IPS-NIHi11 (cell line): Measurements from ENCODE around the gene ABCA4.

Source experiments
- DNase-seq: peaks from one replicate; pipeline ENCODE4 v3.0.0; 2012; ENCODE audit warnings: mixed read lengths, low spot score

Gene ABCA4

DNA sequence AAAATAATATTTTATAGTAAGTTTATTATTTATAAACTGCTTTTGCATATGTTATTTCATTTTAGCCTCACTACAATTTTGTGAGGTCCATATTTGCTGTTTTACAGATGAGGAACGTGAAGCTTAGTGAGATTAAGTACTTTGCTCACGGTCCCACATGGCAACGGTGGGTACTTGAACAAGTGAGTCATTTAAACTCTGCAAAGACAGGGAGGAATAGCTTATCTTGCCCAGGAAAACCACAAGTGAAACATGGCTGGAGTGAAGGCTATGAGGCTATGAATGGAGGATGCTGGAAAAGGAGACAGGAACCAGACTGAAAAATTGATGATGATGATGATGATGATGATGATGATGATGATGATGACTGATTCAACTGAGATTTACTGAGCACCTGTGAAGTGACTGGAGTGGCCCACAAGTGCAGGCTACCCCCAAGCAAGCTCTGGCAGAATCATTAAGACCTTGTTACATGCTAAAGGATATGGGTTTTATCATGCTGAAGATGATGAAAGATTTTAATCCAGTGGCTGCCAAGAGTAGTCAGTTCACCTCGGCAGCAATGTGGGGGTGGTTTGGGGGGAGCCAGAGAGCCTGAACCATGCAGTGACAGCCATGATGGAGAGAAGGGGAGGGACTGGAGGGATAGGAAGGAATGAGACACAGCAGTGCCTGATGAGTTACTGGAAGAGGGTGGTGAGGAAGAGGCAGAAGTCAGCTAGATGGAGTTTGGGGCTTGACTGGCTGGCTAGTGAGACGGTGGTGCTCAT, 1.4 kb upstream of the ABCA4 start:
- DNase-seq, result no peak

DNA sequence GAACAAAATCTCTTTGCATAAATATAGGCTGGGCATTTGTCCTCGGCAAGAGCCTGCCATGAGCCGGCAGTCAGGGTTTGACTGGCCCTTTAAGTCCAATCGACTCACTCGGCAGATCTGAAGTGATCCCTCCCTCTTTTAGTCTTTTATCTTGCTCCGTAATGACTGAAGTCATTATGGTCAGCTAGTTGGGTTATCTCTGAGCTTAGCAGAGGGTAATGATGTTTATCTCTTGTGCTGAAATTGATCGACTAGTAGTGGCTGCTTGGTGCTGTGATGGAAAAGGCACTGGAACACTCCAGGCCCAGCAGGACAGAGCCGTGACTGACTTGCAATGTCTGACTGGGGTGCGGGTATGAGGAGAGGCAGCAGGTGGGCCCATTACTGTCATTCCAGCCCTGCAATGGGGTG, 468 bp upstream of the ABCA4 start:
- no peak for DNase-seq

DNA sequence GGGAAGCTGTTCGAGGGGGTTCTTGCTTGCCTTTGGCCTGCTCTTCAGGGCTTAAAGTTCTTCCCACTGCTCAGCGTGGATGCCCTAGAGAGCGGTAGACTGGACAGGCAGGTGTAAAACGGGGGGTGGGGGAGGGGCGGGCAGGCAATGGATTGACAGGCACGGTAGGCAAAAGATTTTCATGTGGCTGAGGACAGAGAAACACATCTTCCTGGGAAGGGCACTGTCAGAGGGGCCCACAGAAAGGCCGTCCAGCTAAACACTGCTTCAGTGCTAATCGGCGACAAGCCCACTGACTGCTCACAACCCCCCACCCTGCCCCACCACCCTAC, 412 bp downstream of the ABCA4 start:
- DNase-seq, result no peak

DNA sequence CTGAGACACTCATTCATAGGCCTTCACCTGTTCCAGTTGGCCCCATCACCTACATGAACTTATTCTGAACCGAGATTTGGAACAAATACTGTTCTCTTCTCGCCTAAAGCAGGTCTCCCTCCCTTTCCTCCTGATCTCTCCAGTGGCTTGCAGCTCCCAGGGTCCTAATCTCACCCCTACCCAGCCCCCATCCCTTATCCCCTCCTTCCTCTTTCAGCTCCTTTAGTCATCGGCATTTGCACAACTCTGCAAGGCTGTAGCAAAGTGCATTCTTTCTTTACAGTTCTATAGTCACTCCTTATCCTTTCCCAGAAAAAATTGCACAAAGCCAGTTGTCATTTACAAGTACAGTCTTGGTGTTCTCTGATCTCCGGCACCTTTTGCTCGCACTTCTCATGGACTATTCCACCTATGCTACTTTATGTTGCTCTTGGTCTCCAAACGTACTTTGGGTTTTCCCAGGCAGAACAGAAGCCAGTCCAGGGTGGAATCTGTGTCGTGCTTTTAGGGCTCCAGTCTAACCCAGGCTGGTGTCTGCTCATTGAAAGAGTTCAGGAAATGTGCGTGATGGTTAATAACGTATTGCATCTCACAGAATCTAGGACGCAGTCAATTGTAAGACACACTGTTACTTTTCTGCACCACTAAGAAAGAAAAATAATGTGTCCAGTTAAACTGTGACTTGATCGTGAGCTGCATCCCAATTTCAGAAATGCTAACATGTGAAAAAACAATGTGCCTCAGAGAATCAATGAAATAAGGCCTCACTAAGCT, 965 bp downstream of the ABCA4 start:
- no peak for DNase-seq

DNA sequence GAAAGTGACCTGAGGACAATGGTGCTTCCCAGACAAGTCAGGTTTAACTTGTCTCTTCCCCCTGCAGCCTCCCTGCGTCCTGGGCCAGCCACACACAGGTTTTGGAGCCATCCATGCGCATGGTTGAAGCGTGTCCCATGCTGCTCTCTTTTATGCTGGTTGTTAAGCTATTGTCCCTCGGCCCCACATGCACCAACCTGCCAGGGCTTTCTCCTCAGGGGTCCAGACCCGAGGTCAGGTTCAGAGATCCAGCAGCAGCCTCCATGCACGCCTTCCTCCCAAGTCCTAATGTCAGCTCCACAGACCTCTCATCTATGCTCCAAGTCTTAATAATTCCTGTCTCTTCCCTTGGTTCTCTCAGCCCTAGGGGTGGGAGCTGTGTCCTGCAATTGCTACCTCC, 1.6 kb downstream of the ABCA4 start:
- no peak for DNase-seq

DNA sequence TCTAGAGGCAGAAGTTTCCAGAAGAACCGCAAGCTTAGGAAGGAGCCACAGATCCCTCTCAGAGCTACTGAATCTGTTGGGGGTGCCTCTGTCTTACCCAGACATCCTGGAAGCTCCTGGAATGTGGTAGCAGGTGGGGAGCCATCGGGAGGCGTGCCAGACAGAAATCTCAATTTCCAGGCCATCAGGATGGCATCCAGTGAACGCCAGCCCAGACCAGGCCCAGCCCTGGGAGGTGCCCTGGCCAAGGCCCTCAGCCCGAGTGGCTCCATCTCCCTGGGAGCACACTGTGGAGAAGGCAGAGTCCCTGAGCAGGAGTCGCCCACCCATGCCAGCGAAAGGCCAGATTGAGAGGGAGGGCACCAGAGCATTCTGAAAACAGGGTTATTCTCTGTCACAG, 2.5 kb downstream of the ABCA4 start:
- DNase-seq, result no peak

DNA sequence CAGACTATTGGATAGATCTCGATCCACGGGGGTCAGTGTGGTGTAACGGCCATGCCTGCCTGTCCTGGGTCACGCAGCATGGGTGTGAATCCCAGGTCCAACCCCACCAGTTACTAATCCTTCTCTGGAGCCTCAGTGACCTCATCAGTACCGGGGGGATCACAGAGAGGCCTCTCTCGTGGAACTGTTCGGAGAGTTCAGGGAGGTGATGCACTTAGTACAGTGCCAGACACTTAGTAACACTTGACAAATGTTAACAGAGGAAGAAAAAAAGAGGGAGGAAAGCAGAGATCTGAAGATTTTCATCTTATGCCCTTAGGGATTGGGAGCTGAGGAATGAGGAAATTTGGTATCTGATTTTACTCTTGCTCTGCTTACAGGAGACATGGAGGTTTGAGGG, 2.9 kb downstream of the ABCA4 start:
- DNase-seq, result no peak

DNA sequence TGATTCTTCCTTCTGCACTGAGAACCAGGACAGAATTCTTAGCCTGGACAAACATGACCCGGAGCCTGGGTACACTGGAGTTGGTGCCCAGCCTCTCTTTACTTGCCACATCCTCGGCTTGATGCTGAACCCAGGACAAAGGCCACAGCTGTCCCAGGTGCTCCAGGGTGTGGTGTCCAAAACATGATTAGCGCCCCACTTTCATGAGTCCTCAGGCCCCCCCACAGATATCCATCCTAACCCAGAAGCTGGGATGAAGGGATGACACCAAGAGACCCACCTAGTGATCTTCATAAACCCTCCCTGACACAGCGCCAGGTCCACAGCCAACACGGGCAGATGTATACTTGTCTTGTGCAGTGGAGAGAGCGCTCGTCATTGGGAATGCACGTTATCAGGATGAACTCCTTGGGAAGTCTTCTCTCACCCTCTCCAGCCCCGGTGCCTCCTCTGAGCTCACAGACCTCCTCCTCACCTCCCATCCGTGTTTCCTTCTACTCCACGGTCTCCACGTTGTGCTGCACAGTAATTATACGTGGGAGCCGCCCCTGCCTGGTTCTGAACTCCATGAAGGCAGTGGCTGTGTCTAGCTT, 3.6 kb downstream of the ABCA4 start:
- no peak for DNase-seq

DNA sequence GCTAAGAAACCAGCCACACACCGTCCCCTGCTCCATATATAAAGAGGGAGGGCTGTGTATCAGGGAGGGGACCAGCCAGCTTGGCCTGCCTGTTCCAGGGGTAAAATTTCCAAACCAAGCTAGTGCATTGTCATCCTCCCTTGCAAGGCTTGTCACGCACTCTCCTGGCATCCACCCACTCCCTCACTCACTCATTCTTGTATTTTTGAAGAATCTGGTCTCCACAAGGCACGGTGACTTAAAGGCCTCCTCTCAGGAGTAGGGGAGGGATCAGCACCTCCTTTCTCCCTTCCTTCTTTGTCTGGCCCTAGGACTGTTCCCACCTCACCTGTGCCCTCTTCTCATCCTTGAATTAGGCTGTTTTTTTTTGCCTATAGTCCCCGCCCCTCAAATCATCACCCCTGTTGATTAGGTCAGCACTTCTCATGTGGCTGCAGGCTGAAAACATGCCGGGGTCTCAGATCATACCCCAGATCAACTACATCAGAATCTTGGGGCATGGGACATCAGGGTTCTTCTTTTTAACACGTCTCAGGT, 5.0 kb downstream of the ABCA4 start:
- no peak for DNase-seq

DNA sequence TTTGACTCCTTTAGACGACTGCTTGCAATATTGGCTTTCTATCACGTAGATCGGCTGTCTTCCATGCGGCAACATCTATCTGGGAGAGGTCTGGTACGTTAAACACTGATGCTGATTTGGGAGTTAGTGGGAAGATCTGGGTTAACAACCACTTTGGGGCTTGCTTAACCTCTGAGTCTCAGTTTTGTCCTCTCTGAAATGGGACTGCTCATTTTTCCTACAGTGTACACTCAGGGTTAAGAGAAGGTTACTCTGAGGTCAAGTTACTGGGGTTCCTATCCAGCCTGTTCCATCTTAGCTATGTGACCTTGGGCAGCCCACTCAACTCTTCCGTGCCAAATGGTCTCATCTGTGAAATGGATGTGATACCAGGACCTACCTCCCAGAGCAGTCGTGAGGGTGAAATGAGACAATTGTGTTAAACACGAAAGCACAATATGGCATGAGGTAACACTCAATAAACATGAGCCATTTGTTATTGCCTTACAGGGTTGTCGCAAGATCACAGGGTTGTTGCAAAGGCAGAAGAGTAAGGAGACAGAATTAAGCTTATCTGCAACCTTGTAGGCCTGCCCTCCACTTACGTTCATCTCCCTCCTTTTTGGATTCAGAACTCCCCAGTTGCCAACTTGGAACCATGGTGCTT, 5.6 kb downstream of the ABCA4 start:
- no peak for DNase-seq

DNA sequence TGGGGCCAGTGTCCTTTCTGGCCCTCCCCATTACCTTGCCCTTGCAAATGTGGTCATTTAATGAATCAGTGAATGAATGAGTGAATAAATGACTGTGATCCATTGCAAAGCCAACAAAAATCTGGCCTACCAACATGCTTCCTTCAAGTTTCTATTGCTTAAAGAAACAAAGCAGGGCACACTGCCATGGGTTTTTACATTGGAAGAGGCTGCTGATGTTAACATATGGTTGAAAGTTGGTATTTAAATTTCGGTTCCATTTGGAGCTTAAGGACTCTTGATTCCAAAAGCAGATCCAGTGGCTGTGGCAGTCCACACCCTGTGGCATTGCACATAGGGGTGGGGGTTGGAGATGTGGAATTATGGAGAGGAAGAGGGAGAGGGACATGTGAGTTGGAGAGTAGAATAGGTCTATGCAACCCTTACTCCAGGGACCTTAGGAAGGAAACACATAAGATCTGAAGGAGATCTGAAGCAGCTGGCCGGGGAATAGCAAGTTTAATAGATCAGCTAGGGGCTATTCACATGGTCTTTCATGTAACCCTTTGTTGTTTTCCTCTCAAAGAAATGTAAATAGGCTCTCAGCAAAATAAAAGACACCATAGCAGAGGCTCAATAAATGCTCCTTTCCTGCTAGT, 7.2 kb downstream of the ABCA4 start:
- DNase-seq, result no peak

DNA sequence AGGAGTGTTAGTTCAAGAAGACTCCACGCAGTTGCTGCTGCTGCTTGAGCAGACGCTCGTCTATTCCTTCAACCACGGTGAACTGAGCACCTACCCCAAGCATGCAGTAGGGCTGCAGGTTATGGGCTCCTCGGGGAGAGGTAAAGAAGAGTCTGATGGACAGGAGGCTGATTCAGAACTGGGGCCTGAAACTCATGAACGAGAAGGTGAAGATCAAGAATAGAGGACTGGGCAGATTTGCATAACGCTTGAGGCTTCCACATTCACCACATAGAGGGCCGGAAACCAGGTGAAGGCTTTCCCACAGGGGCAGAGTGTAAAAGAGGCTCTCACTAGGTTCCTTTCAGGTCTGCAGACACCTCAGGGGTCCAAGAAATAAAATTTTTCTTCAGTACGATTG, 9.1 kb downstream of the ABCA4 start:
- no peak for DNase-seq

DNA sequence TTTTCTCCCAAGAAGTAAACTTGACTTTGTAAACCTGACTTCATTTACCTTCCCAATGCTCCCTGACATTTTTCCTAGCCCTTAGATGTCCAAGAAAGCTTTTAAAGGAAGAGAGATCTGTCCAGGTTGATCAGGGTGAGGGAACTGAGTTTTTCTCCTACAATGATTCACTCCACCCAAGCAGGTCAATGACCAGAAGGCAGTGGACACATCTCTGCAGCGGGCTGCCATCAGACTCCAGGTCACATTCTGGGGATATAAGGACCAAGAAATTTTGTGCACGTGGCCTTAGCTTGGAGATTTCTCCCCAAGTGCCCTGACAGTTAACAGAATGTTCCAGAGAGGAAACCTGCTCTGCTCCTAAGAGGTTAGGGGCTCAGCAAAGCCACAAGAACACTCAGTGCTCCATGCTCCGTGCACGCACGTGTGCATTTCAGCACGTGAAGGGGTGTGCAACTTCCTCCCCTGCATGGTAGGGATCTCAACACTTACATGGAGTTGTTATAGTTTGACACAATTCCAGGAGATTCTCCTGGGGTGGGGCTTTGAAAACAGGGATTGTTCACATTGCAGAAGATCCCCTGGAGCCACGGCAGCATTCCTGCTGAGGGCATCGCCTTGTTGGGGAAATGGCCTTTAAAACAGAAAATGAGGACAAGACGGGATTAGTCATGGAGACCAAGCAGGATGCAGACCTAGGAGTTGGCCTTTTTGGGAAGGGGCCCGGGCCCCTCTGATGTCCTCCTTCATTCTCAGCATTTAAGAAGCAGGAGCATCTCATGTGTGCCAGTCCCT, 9.8 kb downstream of the ABCA4 start:
- no peak for DNase-seq

DNA sequence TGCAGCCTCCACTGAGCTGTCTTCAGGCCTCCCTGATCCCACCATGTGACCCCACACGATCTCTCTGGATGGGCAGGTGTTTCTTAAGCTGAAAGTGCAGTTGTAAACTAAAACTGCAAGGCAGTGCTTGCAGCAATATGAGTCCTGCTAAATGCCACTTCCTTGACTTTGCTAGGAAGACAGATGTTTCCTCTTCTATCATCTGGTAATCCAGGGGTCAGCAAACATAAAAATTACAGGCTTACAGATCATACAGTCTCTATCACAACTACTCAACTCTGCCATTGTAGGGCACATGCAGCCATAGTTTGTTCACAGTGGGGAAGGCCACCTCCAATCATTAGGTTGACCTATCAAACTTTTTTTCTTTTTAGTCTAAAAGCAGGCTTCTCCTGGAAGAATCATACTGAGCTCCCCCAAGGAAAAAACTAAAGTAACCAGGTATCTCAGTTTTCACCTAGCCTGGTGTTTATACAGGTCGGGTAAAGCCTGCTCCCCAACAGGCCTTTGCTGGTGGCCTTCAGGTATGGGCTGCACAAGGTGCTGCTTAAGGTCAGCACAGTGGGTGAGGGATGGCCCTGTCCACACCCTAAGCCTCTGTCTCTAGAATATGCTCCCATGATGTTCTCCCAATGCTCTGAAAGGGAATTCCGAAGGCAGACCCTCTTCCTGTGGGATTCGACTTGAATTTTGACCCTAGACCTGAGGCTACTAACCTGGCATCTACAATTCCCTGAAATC, 10.8 kb downstream of the ABCA4 start:
- DNase-seq, result no peak

DNA sequence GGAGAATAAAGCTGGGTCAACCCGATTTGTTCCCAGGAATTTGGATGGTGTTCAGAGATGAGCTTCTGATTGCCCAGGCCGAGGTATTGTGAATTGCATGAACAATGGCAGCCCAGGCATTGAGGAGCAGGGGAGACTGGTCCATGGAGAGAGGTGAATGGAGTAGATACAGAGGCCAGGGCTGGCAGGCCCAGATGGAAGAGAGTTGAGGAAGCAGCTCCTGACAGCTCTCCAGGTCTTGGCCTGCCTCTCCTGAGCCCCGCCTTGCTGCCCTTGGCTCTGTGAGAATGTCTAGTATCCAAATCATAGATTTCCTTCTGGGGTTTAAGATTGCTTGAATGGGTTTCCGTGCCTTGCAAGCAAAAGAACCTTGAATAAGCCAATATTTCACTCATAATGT, 11.5 kb downstream of the ABCA4 start:
- no peak for DNase-seq

DNA sequence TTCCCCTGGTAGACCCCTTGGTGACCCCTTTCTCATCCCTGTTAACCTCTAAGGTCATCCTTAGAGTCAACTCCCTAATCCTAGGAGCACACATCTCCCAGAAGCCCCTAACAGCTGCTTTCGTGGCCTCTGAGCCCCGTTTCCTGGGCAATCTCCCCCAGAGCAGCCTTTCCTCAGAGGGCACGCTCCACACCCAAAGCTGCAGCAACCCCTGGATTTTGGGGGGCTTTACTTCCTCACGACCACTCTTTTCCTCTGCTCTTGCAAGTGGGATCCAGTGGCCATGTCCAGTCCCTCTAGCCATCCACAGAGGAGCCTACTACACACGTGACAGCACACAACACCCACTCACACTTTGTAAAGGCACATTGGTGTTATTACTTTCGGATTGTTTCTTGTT, 13.8 kb downstream of the ABCA4 start:
- DNase-seq, result no peak

DNA sequence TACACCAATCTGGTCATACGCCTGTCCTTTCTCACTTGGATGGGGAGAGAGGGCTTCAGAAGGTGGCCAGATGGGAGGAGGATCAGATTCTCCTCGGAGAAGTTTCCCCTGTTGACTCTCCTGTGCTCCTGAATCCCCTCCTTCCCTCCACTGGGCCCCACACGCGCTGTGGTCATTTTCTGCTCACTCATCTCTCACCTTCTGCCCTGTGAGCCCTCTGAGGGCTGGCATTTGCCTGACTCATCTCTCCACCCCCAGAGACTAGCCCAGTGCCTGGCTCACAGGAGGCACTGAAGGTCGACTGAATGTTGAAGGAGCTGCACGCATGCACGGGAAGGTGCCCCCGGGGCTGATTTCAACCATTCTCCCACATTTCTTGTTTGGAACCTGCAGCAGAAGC, 14.2 kb downstream of the ABCA4 start:
- no peak for DNase-seq

DNA sequence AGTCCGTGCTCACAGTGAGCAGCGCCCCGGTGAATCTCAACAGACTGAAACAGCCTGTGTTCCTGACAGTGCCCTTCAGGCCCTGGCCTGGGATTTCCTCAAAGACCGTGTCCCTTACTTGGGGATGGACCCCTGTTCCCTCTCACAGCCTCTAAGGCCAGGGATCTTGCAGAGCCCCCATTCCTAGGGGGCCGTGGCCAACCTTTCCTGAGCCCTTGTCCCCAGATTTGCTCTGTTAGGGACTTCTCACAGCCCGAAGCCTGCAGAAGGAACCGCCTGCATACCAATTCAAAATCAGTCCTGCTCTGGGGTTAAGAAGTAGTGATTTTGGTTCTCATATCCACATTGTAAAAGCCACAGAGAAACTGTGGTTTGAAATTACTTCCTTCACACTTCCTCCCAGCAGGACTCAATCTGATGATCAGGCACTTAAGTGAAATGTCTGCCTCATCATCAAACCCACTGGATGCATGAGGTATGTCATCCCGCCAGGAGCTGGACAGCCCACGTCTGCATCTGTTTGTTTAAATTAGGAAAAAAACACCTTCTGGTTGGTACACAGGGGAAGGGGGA, 14.9 kb downstream of the ABCA4 start:
- DNase-seq, result no peak

DNA sequence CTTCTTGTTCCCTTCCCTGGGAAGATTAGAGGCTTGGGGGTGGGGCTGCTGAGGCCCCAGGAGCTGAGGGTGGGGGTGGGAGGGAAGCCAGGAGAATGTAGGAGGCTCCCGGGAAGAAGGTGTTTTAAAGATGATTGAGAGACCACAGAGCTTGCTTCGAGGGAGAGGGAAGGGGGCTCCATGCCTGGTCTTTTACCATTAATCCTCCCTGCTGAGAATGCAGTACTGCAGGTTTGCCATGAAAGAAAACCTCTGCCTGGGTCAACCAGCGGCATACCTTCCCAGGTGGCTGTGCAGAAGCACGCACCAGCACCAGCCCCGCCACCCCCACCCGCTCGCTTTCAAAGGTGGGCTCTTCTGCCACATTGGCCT, 15.4 kb downstream of the ABCA4 start:
- DNase-seq, result no peak
